B cell (primary cell): Measurements from ENCODE around the gene HSPBP1.

ENCODE experiments used
- CTCF ChIP-seq: fragments of 200-600 bp; IDR thresholded peaks from one replicate; pipeline ENCODE4 v1.8.0; 2022; ENCODE audit warnings: antibody characterized with exemption, mild to moderate bottlenecking
- EZH2 ChIP-seq: IDR thresholded peaks from 2 replicates; pipeline ENCODE4 v1.6.1; 2012; ENCODE audit warnings: borderline replicate concordance, low read depth, mild to moderate bottlenecking, moderate library complexity, low read length; ENCODE audit not compliant: insufficient read depth, poor library complexity, severe bottlenecking

- TF ChIP-seq CTCF (no peak), EZH2 (no peak)
Measured at GRCh38 chr19:55247621-55248099, 32.2 kb downstream of the HSPBP1 start.
